Suprapubic skin (tissue), 4 donors: ENCODE results near the gene RBP4. TPM values are rescaled to one million over a fixed set of nuclear protein-coding genes. Genes with fewer than 3 reads are reported as not detected.
"Not testable (repeated sequence)": the region's sequence is repeated elsewhere in the genome, so short reads cannot be mapped to it uniquely, and the experiment has no call there.

Experiments
- DNase-seq, 2 donors: peaks; one replicate each; pipeline ENCODE4 v3.0.0-alpha.2; 2019; ENCODE audit warnings: low spot score in 2 of 2
- H3K27ac ChIP-seq: fragments of 200-600 bp; sonication (generic); one replicate; pipeline ENCODE4 v1.5.1; 2019
- H3K27me3 ChIP-seq: fragments of 200-600 bp; sonication (generic); one replicate; pipeline ENCODE4 v1.5.1; 2019
- H3K36me3 ChIP-seq: fragments of 200-600 bp; sonication (generic); one replicate; pipeline ENCODE4 v1.5.1; 2019
- H3K4me1 ChIP-seq: fragments of 200-600 bp; sonication (generic); one replicate; pipeline ENCODE4 v1.5.1; 2019
- H3K4me3 ChIP-seq: fragments of 200-600 bp; sonication (generic); one replicate; pipeline ENCODE4 v1.5.1; 2019; ENCODE audit warnings: mild to moderate bottlenecking
- H3K9me3 ChIP-seq: fragments of 200-600 bp; sonication (generic); one replicate; pipeline ENCODE4 v1.5.1; 2019
- EP300 ChIP-seq: sonication (generic); formaldehyde crosslinking; IDR thresholded peaks from one replicate; pipeline ENCODE4 v1.6.1; 2017; ENCODE audit warnings: antibody characterized with exemption
- POLR2A ChIP-seq, 2 donors: fragments of 450-650 bp; IDR thresholded peaks; one replicate each; pipeline ENCODE4 v1.6.1; 2017; ENCODE audit warnings: antibody characterized with exemption in 2 of 2, mild to moderate bottlenecking in 2 of 2, moderate library complexity in 2 of 2
- POLR2AphosphoS5 ChIP-seq, 3 donors: sonication (generic); formaldehyde crosslinking; IDR thresholded peaks; one replicate each; pipeline ENCODE4 v1.6.1; 2017; ENCODE audit warnings: antibody characterized with exemption in 3 of 3
- WGBS: methylation state at CpG from one replicate; pipeline ENCODE4 v1.1.5; 2018; 5-methylcytosine and 5-hydroxymethylcytosine counted together
- total RNA-seq, 4 donors: library from RNA; depleted of rRNA; stranded (reverse); fragments of >200 nt; gene quantifications; one replicate each; pipeline ENCODE4 v1.1.0, GENCODE V29; 2016
- TF ChIP-seq, protein P1 (sequence below), 2 donors: fragments of 200-600 bp in 1 of 2; fragments of 450-650 bp in 1 of 2; sonication (generic) in 1 of 2; IDR thresholded peaks; one replicate each; pipeline ENCODE4 v1.5.1; 2016 to 2019; ENCODE audit warnings: antibody characterized with exemption in 2 of 2, mild to moderate bottlenecking in 1 of 2, moderate library complexity in 1 of 2

RBP4 gene
- total RNA-seq, 4 donors from 2014 or later, result 8.5 to 32.7 (median 18.2) TPM

- Histone ChIP-seq H3K27me3 (no peaks in the 10 kb centered on the region), H3K4me1 (no peaks in the 10 kb centered on the region), H3K9me3 (no peaks in the 10 kb centered on the region), H3K27ac (no peak overlapping the region), H3K4me3 (no peak overlapping the region), H3K36me3 (no peaks in the 10 kb centered on the region)
- DNase-seq, result no peak
- TF ChIP-seq POLR2A (IDR thresholded peaks at IDR 0.05) (no peak), POLR2AphosphoS5 (IDR thresholded peaks at IDR 0.05) (no peak), EP300 (no peak)
- TF ChIP-seq, protein P1, sequence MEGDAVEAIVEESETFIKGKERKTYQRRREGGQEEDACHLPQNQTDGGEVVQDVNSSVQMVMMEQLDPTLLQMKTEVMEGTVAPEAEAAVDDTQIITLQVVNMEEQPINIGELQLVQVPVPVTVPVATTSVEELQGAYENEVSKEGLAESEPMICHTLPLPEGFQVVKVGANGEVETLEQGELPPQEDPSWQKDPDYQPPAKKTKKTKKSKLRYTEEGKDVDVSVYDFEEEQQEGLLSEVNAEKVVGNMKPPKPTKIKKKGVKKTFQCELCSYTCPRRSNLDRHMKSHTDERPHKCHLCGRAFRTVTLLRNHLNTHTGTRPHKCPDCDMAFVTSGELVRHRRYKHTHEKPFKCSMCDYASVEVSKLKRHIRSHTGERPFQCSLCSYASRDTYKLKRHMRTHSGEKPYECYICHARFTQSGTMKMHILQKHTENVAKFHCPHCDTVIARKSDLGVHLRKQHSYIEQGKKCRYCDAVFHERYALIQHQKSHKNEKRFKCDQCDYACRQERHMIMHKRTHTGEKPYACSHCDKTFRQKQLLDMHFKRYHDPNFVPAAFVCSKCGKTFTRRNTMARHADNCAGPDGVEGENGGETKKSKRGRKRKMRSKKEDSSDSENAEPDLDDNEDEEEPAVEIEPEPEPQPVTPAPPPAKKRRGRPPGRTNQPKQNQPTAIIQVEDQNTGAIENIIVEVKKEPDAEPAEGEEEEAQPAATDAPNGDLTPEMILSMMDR (IDR thresholded peaks at IDR 0.05), result no peak
Measured at GRCh38 chr10:93547522-93547921, 53.5 kb downstream of the RBP4 start.

DNA sequence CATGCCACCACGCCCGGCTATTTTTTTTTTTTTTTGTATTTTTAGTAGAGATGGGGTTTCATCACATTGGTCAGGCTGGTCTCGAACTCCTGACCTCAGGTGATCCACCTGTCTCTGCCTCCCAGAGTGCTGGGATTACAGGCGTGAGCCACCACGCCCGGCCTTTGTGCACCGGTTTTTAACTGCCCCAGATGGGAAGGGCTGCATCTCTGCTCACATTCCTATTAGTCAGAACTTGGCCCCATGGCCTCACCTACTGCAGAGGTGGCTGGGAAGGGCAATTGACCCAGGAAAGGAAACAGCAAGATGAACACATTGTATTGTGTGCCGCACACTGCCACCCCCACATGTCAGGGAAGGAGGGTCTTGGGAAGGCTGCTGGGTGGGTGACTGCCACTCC lies 54.0 kb downstream of the RBP4 start:
- not testable (repeated sequence) for H3K9me3 ChIP-seq, DNase-seq, H3K27me3 ChIP-seq, H3K4me1 ChIP-seq, H3K27ac ChIP-seq, H3K36me3 ChIP-seq, H3K4me3 ChIP-seq
- 81% methylated on average over 8 of the region's 8 CpGs for WGBS

DNA sequence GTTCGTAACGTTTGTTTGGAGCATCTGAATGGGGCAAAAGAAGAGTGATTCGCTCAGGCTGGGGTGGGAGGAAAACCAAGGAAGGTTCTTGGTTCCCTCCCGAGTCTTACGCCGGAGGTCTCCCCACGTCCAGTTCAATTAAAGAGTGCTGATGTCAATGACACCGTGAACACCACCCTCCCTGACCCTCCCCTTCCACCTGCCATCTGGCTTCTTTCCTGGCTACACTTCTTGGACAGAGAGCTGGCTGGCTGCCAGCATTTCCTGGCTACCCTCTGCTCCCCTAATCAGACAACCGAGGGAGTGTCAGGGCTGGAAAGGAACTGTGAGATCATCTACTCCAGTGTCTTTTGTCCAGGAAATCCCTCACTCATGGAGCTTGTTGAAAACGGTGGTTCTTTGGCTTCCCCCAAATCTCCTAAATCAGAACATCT lies 58.7 kb downstream of the RBP4 start:
- WGBS, result 18% methylated on average over 9 of the region's 10 CpGs

More for the DNA sequence above, 58.7 kb downstream of the RBP4 start:
- no peaks in the 10 kb centered on the region for H3K27me3 ChIP-seq
- H3K36me3 ChIP-seq, result no peaks in the 10 kb centered on the region
- TF ChIP-seq POLR2AphosphoS5 (IDR thresholded peaks at IDR 0.05), result no peak
- no peak for TF ChIP-seq POLR2A (IDR thresholded peaks at IDR 0.05)
- TF ChIP-seq, protein P1 (IDR thresholded peaks at IDR 0.05), result no peak
- TF ChIP-seq EP300, result no peak
- no peak for DNase-seq
- H3K9me3 ChIP-seq, result no peaks in the 10 kb centered on the region
- peaks cover 3% of the 10 kb centered on the region for H3K4me1 ChIP-seq
- peak overlapping the region; percentile 29 for H3K4me3 ChIP-seq
- H3K27ac ChIP-seq, result no peak overlapping the region

Other genes with a start within 250 kb of the RBP4 start
- gene MYOF, start 118.9 kb downstream of the RBP4 start, total RNA-seq, result 100 to 1,000 TPM in 3 of 4 donors, 10 to 100 TPM in 1; 77.8 to 174 (median 116) TPM
- gene CEP55, start 104.6 kb downstream of the RBP4 start, total RNA-seq, result 1 to 10 TPM; 1.4 to 4.3 (median 2.8) TPM
- gene FFAR4, start 34.6 kb downstream of the RBP4 start, total RNA-seq, result 1 to 10 TPM in 1 of 4 donors, under 1 TPM in 3; 0.36 to 1.3 (median 0.77) TPM
- gene PDE6C, start 11.3 kb upstream of the RBP4 start, total RNA-seq, result not detected
- gene FRA10AC1, start 101.4 kb upstream of the RBP4 start, total RNA-seq, result 10 to 100 TPM in 2 of 4 donors, 1 to 10 TPM in 2; 4.7 to 78.0 (median 13.8) TPM
- gene LGI1, start 156.7 kb upstream of the RBP4 start, total RNA-seq, result not detected